ENCODE results near the gene SMIM13. TPM values are rescaled to one million over a fixed set of nuclear protein-coding genes. Genes with fewer than 3 reads are reported as not detected.
"Not testable (repeated sequence)": the region's sequence is repeated elsewhere in the genome, so short reads cannot be mapped to it uniquely, and the experiment has no call there.

The SMIM13 gene
- total RNA-seq, 1 donor from 2014 or later: 8.6 TPM

GRCh38 chr6:11083491-11083890 lies 10.1 kb upstream of the SMIM13 start:
- DNase-seq (ENCODE audit: low read depth): no peak

GRCh38 chr6:11083956-11084355 lies 9.7 kb upstream of the SMIM13 start:
- no peak for TF ChIP-seq CTCF (conservative IDR thresholded peaks at IDR 0.05; ENCODE audit: low read depth, low read length)
- DNase-seq (ENCODE audit: low read depth): no peak
- H3K4me3 ChIP-seq (ENCODE audit: low read depth, low read length): no peak overlapping the region

More at GRCh38 chr6:11083491-11083890, 10.1 kb upstream of the SMIM13 start:
- no peak overlapping the region for H3K4me3 ChIP-seq (ENCODE audit: low read depth, low read length)
- no peak for TF ChIP-seq CTCF (conservative IDR thresholded peaks at IDR 0.05; ENCODE audit: low read depth, low read length)

- no peak for TF ChIP-seq CTCF (conservative IDR thresholded peaks at IDR 0.05; ENCODE audit: low read depth, low read length)
- no peak for DNase-seq (ENCODE audit: low read depth)
These were observed 7.7 kb upstream of the SMIM13 start for GRCh38 chr6:11085758-11086435.

GRCh38 chr6:11087141-11087812 lies 6.4 kb upstream of the SMIM13 start:
- not testable (repeated sequence) for DNase-seq (ENCODE audit: low read depth); H3K4me3 ChIP-seq (ENCODE audit: low read depth, low read length)

More at GRCh38 chr6:11085758-11086435, 7.7 kb upstream of the SMIM13 start:
- H3K4me3 ChIP-seq (ENCODE audit: low read depth, low read length): no peak overlapping the region

GRCh38 chr6:11089695-11090094 lies 3.9 kb upstream of the SMIM13 start:
- DNase-seq (ENCODE audit: low read depth): no peak
- no peak for TF ChIP-seq CTCF (conservative IDR thresholded peaks at IDR 0.05; ENCODE audit: low read depth, low read length)
- H3K4me3 ChIP-seq (ENCODE audit: low read depth, low read length): no peak overlapping the region

GRCh38 chr6:11091141-11091540 lies 2.5 kb upstream of the SMIM13 start:
- H3K4me3 ChIP-seq (ENCODE audit: low read depth, low read length); DNase-seq (ENCODE audit: low read depth): not testable (repeated sequence)

- TF ChIP-seq CTCF (conservative IDR thresholded peaks at IDR 0.05; ENCODE audit: low read depth, low read length): no peak
- DNase-seq (ENCODE audit: low read depth): no peak
- H3K4me3 ChIP-seq (ENCODE audit: low read depth, low read length): peak overlapping the region; percentile 80
These were observed 812 bp upstream of the SMIM13 start for GRCh38 chr6:11092668-11093375.

- no peak for TF ChIP-seq CTCF (conservative IDR thresholded peaks at IDR 0.05; ENCODE audit: low read depth, low read length)
- DNase-seq (ENCODE audit: low read depth): no peak
- H3K4me3 ChIP-seq (ENCODE audit: low read depth, low read length): peak overlapping the region; percentile 80
These were observed 333 bp upstream of the SMIM13 start for GRCh38 chr6:11093376-11093625.
